HG03520 (cell line): ENCODE measurements around the gene PRDM16.

ENCODE experiments used
- ATAC-seq: cut with Tn5 transposase; IDR thresholded peaks from one replicate; pipeline ENCODE4 v1.9.1; 2021; ENCODE audit warnings: mild to moderate bottlenecking, moderate library complexity; ENCODE audit not compliant: unreplicated experiment

PRDM16 gene

GRCh38 chr1:3032371-3033039, 36.5 kb upstream of the PRDM16 start:
- no peak for ATAC-seq

- no peak for ATAC-seq
Observed at GRCh38 chr1:3033040-3033789, 35.8 kb upstream of the PRDM16 start.

GRCh38 chr1:3033790-3034090, 35.3 kb upstream of the PRDM16 start:
- no peak for ATAC-seq

GRCh38 chr1:3034162-3034561, 34.8 kb upstream of the PRDM16 start:
- no peak for ATAC-seq

GRCh38 chr1:3034728-3035562, 34.1 kb upstream of the PRDM16 start:
- no peak for ATAC-seq

- no peak for ATAC-seq
Observed at GRCh38 chr1:3035563-3036446, 33.2 kb upstream of the PRDM16 start.

- ATAC-seq, result no peak
Observed at GRCh38 chr1:3036447-3037280, 32.3 kb upstream of the PRDM16 start.

- ATAC-seq, result no peak
Observed at GRCh38 chr1:3037281-3038040, 31.5 kb upstream of the PRDM16 start.

- no peak for ATAC-seq
Observed at GRCh38 chr1:3038113-3038551, 30.9 kb upstream of the PRDM16 start.

GRCh38 chr1:3038571-3039181, 30.3 kb upstream of the PRDM16 start:
- no peak for ATAC-seq

- ATAC-seq, result no peak
Observed at GRCh38 chr1:3040004-3040403, 29.0 kb upstream of the PRDM16 start.

GRCh38 chr1:3042481-3042880, 26.5 kb upstream of the PRDM16 start:
- no peak for ATAC-seq

GRCh38 chr1:3049164-3049563, 19.8 kb upstream of the PRDM16 start:
- no peak for ATAC-seq

- no peak for ATAC-seq
Observed at GRCh38 chr1:3049905-3050304, 19.1 kb upstream of the PRDM16 start.

GRCh38 chr1:3050603-3051002, 18.4 kb upstream of the PRDM16 start:
- no peak for ATAC-seq

GRCh38 chr1:3051270-3052268, 17.4 kb upstream of the PRDM16 start:
- no peak for ATAC-seq

- ATAC-seq, result no peak
Observed at GRCh38 chr1:3052501-3052900, 16.5 kb upstream of the PRDM16 start.
